COR-L47 (cell line): ENCODE data around the gene KDELR1.

Experiments used
- DNase-seq: peaks from one replicate; lab custom pipeline; 2025; lab: John Stamatoyannopoulos, UW

KDELR1 gene

GRCh38 chr19:48371367-48371766 is 20.0 kb downstream of the KDELR1 start:
- DNase-seq: no peak

GRCh38 chr19:48370955-48371354 is 20.4 kb downstream of the KDELR1 start:
- DNase-seq: no peak

GRCh38 chr19:48368936-48369335 is 22.4 kb downstream of the KDELR1 start:
- no peak for DNase-seq

GRCh38 chr19:48367855-48368254 is 23.5 kb downstream of the KDELR1 start:
- no peak for DNase-seq

GRCh38 chr19:48365602-48366001 is 25.7 kb downstream of the KDELR1 start:
- no peak for DNase-seq

GRCh38 chr19:48364598-48365348 is 26.6 kb downstream of the KDELR1 start:
- DNase-seq: no peak

- DNase-seq: peak; percentile 100
Observed at GRCh38 chr19:48363810-48364597, 27.3 kb downstream of the KDELR1 start, which contains the start of the genes SYNGR4 and TMEM143. Gene SYNGR4 (plus strand): TSS chr19:48364367. CDS start chr19:48365843, 1,476 bp downstream. Gene TMEM143 (minus strand): TSS chr19:48363940. CDS start chr19:48363920, 20 bp downstream.

GRCh38 chr19:48363500-48363809 is 27.9 kb downstream of the KDELR1 start:
- no peak for DNase-seq

- DNase-seq: peak; percentile 98
Observed at GRCh38 chr19:48362716-48363499, 28.4 kb downstream of the KDELR1 start.

GRCh38 chr19:48361912-48362311 is 29.4 kb downstream of the KDELR1 start:
- DNase-seq: no peak

- no peak for DNase-seq
Observed at GRCh38 chr19:48359123-48359522, 32.2 kb downstream of the KDELR1 start.

- DNase-seq: no peak
Observed at GRCh38 chr19:48355365-48355954, 35.9 kb downstream of the KDELR1 start.

GRCh38 chr19:48354332-48354992 is 36.9 kb downstream of the KDELR1 start:
- no peak for DNase-seq

- no peak for DNase-seq
Observed at GRCh38 chr19:48353677-48354076, 37.7 kb downstream of the KDELR1 start.

GRCh38 chr19:48351341-48351752 is 40.0 kb downstream of the KDELR1 start:
- DNase-seq: peak; percentile 33

- no peak for DNase-seq
Observed at GRCh38 chr19:48350856-48351255, 40.5 kb downstream of the KDELR1 start.

GRCh38 chr19:48348737-48349136 is 42.6 kb downstream of the KDELR1 start:
- no peak for DNase-seq

- no peak for DNase-seq
Observed at GRCh38 chr19:48348045-48348444, 43.3 kb downstream of the KDELR1 start.

- DNase-seq: no peak
Observed at GRCh38 chr19:48346191-48346590, 45.2 kb downstream of the KDELR1 start.

GRCh38 chr19:48344892-48345291 is 46.5 kb downstream of the KDELR1 start:
- no peak for DNase-seq

- DNase-seq: no peak
Observed at GRCh38 chr19:48342841-48343540, 48.4 kb downstream of the KDELR1 start.
